Measurements from ENCODE around the gene INHBC.

INHBC gene

GRCh38 chr12:57469296-57470164, 34.9 kb downstream of the INHBC start:
- DNase-seq (ENCODE audit: low read depth in 2 of 2), result no peak

GRCh38 chr12:57470286-57470969, 35.8 kb downstream of the INHBC start:
- DNase-seq (ENCODE audit: low read depth in 2 of 2), result no peak

- DNase-seq (ENCODE audit: low read depth in 2 of 2), result no peak
These were observed 36.5 kb downstream of the INHBC start for GRCh38 chr12:57470970-57471656.

GRCh38 chr12:57471661-57472060, 37.1 kb downstream of the INHBC start:
- no peak for DNase-seq (ENCODE audit: low read depth in 2 of 2)

GRCh38 chr12:57472391-57472790, 37.8 kb downstream of the INHBC start:
- no peak for DNase-seq (ENCODE audit: low read depth in 2 of 2)

- DNase-seq (ENCODE audit: low read depth in 2 of 2), result no peak
These were observed 38.8 kb downstream of the INHBC start for GRCh38 chr12:57473392-57473791.

- DNase-seq (ENCODE audit: low read depth in 2 of 2), result no peak
These were observed 39.3 kb downstream of the INHBC start for GRCh38 chr12:57473886-57474285.

- DNase-seq (ENCODE audit: low read depth in 2 of 2), result no peak
These were observed 39.8 kb downstream of the INHBC start for GRCh38 chr12:57474430-57474829.

- DNase-seq (ENCODE audit: low read depth in 2 of 2), result no peak
These were observed 40.3 kb downstream of the INHBC start for GRCh38 chr12:57474862-57475261.

GRCh38 chr12:57475271-57476161, 40.9 kb downstream of the INHBC start:
- DNase-seq (ENCODE audit: low read depth in 2 of 2), result no peak

- peak; percentile 80 to 81 for DNase-seq (ENCODE audit: low read depth in 2 of 2)
These were observed 41.8 kb downstream of the INHBC start for GRCh38 chr12:57476162-57476992.

GRCh38 chr12:57476993-57477709, 42.6 kb downstream of the INHBC start:
- no peak for DNase-seq (ENCODE audit: low read depth in 2 of 2)

GRCh38 chr12:57477710-57478681, 43.4 kb downstream of the INHBC start:
- no peak for DNase-seq (ENCODE audit: low read depth in 2 of 2)

GRCh38 chr12:57479043-57479375, 44.4 kb downstream of the INHBC start:
- DNase-seq (ENCODE audit: low read depth in 2 of 2), result no peak

- DNase-seq (ENCODE audit: low read depth in 2 of 2), result no peak
These were observed 45.0 kb downstream of the INHBC start, which contains the start of gene ARHGAP9 for GRCh38 chr12:57479376-57480115. Gene ARHGAP9 (minus strand): TSS chr12:57479866. CDS start chr12:57479406, 460 bp downstream.

GRCh38 chr12:57481671-57482070, 47.1 kb downstream of the INHBC start:
- no peak for DNase-seq (ENCODE audit: low read depth in 2 of 2)

- no peak for DNase-seq (ENCODE audit: low read depth in 2 of 2)
These were observed 48.9 kb downstream of the INHBC start for GRCh38 chr12:57483466-57483865.

GRCh38 chr12:57485695-57486094, 51.1 kb downstream of the INHBC start:
- DNase-seq (ENCODE audit: low read depth in 2 of 2), result no peak

Data from stimulated activated CD4-positive, alpha-beta T cell treated with anti-CD3 and anti-CD28 coated beads, Interleukin-4, amount 100 ng/mL, for 48 hours (primary cell).